GM19035 (cell line): Measurements from ENCODE around the gene KATNB1.
"Not testable (repeated sequence)": the region's sequence is repeated elsewhere in the genome, so short reads cannot be mapped to it uniquely, and the experiment has no call there.

Source experiments
- ATAC-seq: cut with Tn5 transposase; IDR thresholded peaks from one replicate; pipeline ENCODE4 v1.9.1; 2021; ENCODE audit not compliant: unreplicated experiment

Gene KATNB1

GRCh38 chr16:57742543-57742942, 7.0 kb downstream of the KATNB1 start:
- ATAC-seq: no peak

GRCh38 chr16:57743458-57743857, 7.9 kb downstream of the KATNB1 start:
- no peak for ATAC-seq

- no peak for ATAC-seq
These were observed 8.5 kb downstream of the KATNB1 start for GRCh38 chr16:57743886-57744641.

- ATAC-seq: no peak
These were observed 9.0 kb downstream of the KATNB1 start for GRCh38 chr16:57744642-57744903.

- no peak for ATAC-seq
These were observed 10.2 kb downstream of the KATNB1 start for GRCh38 chr16:57745768-57746167.

- not testable (repeated sequence) for ATAC-seq
These were observed 10.7 kb downstream of the KATNB1 start for GRCh38 chr16:57746316-57746715.

- no peak for ATAC-seq
These were observed 11.5 kb downstream of the KATNB1 start for GRCh38 chr16:57747091-57747490.

- ATAC-seq: no peak
These were observed 11.9 kb downstream of the KATNB1 start for GRCh38 chr16:57747496-57747895.

GRCh38 chr16:57747996-57748395, 12.4 kb downstream of the KATNB1 start:
- ATAC-seq: no peak

GRCh38 chr16:57748596-57748995, 13.0 kb downstream of the KATNB1 start:
- no peak for ATAC-seq

GRCh38 chr16:57749101-57749692, 13.6 kb downstream of the KATNB1 start:
- ATAC-seq: no peak

- ATAC-seq: no peak
These were observed 14.4 kb downstream of the KATNB1 start for GRCh38 chr16:57749856-57750452.

GRCh38 chr16:57750796-57751538, 15.4 kb downstream of the KATNB1 start:
- ATAC-seq: no peak

GRCh38 chr16:57751539-57752202, 16.1 kb downstream of the KATNB1 start:
- ATAC-seq: no peak

- ATAC-seq: no peak
These were observed 16.6 kb downstream of the KATNB1 start for GRCh38 chr16:57752203-57752580.

GRCh38 chr16:57752581-57753447, 17.2 kb downstream of the KATNB1 start:
- no peak for ATAC-seq

- no peak for ATAC-seq
These were observed 18.1 kb downstream of the KATNB1 start for GRCh38 chr16:57753448-57754353.

GRCh38 chr16:57754354-57755060, 18.9 kb downstream of the KATNB1 start:
- no peak for ATAC-seq
